ENCODE measurements around the gene CHCHD3.
"Not testable (repeated sequence)": the region's sequence is repeated elsewhere in the genome, so short reads cannot be mapped to it uniquely, and the experiment has no call there.

The CHCHD3 gene

DNA sequence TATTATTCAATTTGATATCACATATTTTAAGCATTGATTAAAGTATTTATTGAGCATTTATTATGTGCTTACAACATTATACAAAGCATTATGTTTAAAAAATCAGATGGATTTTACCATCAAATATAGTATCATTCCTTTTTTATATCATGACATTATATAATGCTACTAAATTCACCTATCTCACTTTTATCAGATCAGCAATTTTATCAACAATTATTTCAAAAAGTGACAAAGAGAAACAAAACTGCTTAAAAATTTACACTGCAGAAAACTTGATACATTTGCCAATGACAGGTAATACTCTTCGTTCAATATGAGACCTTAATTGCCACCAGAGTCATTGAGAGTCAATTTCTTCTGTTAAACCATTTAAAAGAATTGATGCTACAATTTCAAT is 82.0 kb downstream of the CHCHD3 start:
- DNase-seq, result no peak

DNA sequence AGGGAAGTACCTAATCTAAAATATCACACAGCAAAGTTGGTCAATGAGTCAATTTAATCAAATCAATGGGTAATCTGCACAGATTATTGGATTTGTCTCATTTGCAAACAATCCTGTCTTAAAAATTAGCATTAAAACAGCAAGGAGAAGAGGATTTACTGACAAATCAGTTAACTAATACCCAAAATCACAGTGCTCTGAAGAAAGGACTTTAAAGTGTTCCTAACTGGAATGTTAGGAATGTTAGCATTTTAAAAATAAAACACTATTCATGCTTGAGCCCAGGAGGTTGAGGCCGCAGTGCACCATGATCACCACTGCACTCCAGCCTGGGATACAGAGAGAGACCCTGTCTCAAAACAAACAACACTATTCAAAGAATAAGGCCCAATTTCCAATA is 83.1 kb downstream of the CHCHD3 start:
- no peak for DNase-seq

DNA sequence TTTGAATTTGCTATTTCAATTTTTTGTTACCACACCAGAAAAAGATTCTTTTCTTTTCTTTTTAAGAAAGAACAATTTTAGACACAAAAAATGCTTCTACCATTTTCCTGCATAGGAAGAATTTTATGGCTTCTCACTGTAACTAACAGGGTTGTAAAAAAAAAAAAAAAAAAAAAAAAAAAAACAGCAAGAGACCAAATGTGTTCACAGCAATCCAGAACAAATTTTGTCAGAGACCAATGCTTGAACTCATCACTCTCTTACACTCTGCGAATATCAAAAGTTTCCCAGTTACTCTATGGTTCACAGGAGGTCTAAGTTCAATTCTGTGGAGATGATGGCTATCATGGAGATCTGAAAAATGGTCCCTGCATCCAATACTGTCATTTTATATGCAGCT is 84.4 kb downstream of the CHCHD3 start:
- no peak for DNase-seq

DNA sequence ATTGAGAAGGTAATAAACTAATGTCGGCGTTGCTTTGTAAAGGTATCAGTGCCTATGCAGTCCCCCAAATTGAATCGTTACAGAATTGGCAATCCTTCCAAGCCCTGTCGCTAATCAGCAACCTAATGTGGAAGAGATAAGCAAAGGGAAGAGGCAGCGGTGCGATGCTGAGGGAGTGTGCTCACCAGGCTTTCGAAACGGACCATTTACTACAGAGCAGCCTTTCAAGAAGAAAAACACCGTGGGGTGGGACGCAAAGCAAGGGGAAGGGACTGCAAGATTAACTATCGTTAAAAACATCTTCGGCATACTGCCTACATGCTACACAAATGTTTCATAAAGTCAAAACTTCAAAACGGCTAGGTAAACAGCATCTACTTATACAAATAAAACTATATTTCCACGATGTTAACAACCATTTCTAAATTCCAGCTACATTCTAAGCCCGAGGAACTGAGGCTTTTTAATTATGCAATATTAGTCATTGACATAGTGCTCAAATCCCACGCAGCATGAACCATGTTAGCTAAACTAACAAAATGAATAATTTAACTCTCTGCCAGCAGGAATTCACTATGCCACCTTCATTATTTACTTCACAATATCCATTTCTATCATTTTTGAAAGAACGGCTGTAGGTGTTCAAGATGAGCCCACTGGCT is 85.2 kb downstream of the CHCHD3 start:
- no peak for DNase-seq

DNA sequence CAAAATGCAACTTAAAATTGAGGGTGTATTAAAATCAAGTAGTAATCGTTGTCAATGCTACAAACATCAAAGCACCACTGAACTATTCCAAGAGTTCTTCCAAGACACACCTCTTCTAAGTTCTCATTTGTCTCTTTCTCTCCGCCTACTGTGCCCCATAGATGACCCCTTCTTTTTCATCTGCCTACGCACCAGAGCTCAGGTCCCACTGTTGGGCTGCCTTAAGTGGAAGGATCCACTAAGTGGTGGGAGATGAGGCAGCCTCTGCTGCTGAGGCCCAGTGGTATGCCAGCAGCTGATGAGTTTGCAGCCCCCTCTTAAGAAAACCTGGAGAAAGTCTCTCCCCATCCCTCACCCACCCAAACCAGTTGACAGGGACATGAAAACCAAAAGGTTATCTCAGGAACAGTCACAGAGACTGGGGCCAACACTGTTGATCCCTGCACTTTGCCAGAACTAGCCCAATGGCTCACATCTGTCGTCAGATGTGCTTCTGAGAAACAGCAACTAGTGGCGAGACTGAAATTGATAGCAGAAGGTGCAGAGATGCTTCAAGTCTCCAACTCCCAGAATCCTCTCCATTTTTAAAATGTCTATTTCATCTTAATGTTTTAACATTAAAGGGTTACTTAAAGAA is 88.4 kb downstream of the CHCHD3 start:
- DNase-seq, result no peak

DNA sequence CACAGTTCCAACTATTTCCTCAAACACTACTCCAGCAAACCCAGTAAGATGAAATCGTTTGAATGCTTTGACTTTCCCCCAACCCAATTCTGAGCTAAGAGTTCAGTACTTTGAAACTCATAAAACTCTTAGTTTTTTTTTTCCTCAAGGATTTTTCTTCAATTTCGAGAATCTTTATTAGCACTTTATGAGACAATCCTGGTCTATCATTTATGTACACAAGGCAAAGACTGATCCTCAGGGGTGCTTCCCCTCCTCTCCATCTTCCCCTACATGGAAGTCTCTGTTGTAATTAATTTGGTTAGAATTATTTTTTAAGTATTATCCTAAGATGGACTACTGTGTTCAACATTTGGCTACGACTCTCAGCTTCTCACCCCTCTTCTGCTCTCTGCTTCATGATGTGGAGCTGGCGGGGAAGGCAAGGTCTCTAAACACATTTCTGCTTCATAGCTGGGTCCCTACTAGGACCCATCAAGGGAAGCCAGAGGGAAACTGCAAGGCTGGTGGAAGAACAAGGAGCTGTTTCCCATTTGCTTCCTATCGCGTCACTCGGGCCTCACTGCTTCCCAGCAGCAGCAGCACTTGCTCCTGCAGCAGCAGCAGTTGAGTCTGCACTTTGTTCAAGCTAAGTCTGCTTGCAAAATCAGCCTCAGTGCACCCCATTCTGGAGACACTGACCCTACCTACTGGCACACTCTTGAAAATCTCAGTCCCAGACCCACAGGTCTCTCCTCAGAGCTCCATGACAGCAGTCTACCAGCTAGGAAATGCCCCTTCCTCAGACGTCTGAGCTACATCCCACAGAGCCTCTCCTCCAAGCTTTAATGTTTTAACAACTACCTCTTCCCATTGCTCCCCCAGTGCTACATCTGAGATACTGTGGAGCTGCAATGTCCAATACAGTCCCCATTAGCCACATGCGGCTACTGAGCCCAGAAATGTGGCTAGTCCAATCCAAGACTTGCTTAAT is 90.0 kb downstream of the CHCHD3 start:
- no peak for DNase-seq

DNA sequence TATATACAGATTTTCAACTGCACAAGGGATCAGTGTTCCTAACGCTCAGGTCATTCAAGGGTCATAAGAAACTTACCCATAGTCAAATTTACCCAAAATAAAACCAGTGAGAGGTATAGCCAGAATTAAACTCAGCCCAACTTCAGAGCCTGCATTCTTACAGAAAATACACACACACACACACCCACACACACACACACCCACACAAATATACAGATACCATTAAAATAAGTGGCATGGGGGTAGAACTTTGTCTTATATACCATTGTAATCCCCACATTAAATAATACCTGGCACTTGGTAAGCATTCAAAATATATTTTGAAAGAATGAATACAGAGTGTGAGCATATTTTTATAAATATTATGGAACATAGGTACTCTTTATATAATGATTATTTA is 93.8 kb downstream of the CHCHD3 start:
- DNase-seq, result no peak

DNA sequence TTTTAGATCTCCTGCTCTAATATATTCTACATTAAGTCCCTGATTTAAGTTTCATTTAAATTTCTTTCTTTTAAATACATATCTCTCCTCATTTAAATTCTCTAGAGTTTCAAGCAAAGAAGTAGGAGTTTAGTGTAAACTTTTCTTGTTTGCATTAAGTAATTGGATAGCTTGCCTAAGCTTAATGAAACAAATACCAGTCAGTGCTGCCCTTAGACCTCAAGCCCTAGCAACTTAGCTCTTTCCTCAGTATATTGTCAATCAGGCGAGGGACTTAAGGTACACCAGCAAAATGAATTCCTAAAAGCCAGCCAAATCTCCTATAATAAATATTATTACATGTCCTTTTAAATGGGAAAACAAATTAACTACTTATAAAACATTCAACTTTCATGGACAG is 101.5 kb downstream of the CHCHD3 start:
- DNase-seq, result no peak

DNA sequence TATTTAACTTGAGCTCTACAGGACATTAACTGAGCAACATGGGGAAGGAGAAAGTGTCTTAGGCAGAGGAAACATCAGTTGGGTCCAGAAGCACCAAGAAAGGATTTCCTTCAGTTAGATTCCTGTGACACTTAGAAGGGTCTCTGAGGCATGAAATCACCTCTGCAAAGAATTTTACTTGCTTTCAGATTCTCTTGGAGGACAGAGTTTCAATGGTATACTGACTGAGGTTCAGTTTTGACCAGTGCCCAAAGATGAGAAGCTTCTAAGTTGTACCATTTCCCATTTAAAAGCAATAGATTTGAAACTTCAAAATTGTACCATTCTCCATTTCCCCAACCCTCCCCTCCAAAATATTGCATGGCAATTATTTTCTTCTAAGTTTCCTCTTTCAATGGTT is 102.4 kb downstream of the CHCHD3 start:
- DNase-seq, result no peak

DNA sequence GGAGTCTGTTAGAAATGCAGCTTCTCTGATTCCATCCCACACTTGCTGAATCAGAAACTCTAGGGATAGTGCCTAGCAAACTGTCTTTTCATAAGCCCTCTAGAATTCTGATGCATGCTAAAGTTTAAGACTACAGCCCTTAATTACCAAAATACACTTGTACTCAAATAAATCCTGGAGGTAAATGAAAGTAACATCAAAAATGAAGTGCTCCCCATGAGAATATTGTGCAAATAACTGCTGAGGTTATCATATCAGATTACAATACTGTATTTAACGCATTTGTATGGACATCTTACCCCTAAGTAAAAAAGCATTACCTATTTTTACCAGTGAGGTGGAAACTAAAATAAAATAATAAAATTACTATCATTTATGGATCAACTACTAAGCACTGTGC is 104.7 kb downstream of the CHCHD3 start:
- no peak for DNase-seq

DNA sequence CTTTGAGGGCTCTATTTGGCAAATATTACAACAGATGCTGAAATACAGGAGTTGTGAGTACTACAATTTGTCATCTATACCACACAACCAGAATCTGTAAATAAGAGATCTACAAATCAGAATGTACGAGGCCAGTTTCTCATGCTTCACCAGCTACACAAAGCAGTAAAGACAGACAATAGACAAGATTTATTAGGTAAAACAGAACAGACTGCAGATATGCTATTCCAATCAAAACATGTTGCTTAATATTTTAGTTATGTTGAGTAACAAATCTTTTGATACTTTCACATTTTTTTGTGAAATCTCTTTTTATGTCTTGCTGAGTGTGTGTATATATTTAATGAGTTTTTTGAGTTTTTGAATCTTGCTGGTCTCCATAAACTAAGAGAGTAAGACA is 109.1 kb downstream of the CHCHD3 start:
- DNase-seq, result no peak

DNA sequence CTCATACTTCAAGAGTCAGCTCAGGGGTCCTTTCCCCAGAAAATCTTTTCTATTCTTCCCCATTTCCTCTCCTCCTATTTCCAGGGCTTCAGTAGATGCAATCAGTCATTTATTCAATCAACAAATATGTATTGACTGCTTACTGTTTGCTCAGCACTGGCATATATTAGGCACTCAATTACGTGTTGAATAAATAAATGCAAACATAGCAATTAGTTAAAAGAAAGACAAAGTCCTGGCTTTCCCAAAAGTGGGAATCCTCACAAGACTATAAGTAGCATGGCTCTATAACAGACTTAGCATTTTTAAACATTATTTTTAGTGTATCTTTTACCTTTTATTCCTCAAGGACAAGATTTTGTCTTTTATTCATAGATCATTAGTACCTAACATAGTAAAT is 111.6 kb downstream of the CHCHD3 start:
- no peak for DNase-seq

DNA sequence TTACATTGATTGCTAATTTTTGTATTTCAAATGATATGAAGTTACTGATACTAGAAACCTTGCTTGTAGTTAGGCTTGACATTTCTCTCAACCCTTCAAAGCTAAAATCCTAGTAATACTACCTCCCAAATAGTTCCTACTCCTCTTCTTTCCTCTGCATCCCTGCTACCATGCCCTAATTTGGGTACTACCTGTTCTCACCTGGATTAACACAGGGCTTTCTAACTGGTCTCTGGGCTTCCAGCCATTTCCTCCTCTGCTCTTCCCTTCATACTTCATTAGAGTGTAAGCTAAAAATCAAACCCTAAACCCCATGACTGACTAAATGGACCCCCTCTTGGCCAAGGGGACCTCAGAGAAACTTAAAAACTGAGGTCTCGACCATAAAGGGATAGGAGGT is 112.4 kb downstream of the CHCHD3 start:
- DNase-seq, result no peak

DNA sequence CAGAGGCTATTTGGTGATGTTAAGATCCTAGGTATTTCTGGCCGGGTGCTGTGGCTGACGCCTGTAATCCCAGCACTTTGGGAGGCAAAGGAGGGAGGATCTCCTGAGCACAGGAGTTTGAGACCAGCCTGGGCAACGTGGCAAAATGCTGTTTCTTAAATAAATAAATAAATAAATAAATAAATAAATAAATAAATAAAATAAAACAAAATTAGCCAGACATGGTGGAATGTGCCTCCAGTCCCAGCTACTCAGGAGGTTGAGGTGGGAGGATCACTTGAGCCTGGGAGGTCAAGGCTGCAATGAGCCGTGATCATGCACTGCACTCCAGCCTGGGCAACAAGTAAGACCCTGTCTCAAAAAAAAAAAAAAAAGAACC is 114.4 kb downstream of the CHCHD3 start:
- not testable (repeated sequence) for DNase-seq

DNA sequence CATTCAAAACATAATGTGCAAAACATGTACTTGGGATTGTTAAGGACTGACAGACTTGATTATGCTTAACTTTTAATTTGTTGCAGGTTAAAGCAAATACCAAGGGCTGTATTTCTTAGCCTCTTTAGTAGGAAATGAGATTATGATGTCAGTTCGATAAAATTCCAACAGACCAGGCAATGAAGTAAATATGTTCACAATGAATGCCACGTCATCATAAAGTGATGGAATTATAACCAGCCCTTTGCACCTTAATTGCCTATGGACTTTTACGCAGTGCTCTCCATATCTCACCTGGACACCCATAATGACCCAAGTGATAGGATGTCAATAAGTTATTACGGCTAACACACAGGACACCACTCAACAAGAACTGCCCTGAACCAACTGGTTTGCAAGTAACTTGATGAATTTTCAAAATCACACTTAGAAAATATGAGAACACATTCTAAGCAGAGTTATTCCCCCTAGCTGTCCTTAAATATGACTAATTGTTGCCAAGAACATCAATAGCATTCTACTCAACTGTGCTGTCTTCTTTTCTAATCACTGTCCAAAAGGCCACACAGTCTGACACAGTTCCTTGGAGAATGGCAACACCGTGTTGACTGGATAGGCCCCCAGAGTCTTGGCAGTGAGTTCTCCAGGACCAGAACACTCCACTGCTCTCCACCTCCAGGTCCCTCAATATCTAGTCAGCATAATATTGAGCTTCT is 115.0 kb downstream of the CHCHD3 start:
- DNase-seq, result no peak

DNA sequence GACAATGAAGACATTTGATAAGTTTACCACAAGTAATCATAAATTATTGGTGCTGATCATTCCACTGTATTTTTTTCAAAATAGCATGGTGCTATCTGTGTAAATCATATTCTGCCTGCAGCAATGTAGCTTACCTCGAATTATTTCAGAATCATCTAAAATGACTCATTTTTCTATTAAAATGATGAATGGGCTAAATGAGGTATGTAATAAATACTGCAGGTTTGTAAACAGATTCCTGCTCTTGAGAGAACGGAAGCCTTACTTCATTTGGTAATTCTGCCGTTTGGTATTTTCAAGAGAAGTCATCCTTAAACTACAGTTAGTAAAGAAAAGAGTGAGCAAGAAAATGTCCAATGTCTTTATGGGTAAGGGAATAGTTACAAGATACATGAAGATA is 115.9 kb downstream of the CHCHD3 start:
- DNase-seq, result no peak

DNA sequence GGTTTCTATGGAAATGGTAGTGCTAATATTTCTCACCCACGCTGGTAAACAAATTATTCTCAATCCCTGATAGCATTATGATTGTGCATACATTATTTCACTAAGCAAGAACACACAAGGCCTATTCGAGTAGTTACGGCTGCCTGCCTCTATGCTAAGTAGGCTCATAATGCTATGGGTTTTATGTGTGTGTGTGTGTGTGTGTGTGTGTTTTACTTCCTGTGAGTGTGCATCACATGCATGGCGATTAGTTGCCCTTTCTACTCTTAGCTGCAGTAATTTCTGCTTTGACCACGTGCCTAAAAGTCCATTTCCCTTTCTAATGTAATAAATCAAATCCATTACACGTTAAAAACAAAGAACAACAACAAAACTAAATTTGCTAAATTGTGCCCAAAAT is 117.0 kb downstream of the CHCHD3 start:
- DNase-seq, result no peak

DNA sequence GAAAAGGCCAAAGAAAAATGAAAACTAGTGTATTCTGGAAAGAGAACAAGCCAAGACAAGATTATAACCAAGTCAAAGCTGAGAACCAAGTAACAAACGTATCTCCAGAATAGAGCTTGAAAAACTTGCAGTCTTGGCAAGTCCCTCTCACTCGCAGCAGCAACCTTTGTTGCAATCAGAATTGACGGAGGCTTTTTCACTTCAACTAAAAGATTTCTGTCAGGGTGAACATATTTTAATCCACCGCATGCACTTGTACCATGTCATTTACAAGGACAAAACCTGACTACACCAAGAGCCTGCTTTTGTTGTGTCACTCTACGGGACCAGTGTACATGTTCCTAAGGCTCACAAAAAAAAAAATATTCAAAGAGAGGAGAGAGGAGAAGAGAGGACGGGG is 122.0 kb downstream of the CHCHD3 start:
- DNase-seq, result no peak

DNA sequence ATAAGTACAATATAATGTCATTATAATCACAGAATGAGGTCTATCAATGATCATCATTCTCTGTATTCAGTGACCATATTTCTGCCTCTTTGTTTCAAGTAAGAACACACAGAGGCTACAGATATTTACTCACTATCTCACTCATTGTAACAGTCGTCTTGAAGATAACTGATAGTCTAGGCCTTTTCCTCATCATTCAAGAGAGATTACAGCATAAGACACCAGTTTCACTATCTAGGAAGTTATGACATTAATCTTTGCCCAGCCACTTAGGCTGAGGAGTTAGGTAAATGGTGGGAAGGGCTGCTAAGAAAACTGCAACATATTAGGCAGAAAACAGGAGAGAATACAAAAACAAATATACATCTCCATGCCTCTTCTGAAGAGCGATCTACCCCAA is 125.3 kb downstream of the CHCHD3 start:
- DNase-seq, result no peak

DNA sequence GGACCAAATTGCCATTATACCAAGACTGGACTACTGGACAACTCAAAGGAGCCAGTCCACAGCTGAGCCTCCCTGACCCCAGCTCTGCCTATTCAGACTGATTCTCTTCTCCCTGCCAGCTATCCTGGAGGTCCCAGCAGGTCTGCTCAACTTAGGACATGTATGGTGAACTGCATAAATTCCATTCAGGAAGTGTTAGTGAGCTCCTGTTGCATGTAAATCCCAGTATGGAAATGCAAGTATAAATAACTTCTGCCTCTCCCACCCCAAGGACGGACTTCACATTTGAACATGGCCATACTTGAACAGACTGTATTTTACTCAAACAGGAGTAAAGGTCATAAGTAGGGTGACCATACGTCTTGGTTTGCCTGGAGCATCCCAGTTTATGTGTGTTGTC is 128.4 kb downstream of the CHCHD3 start:
- no peak for DNase-seq

DNA sequence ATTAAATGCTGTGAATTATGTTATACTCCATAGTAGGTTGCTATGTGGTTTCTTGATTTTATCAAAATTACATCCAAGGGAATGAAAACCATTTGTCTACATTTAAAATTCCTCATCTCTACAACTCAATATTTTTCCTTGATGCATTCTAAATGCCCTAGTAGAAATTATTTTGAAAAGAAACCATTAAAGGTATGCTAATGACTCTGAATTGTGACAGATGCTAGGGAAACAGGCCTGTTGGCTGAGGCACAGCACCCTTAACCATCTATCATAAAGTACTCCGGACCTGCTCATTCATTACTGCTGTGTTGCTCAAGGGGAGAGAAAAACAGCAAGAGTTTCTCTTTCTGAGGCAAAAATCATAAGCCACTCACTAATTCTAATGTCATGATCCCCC is 131.2 kb downstream of the CHCHD3 start:
- no peak for DNase-seq

DNA sequence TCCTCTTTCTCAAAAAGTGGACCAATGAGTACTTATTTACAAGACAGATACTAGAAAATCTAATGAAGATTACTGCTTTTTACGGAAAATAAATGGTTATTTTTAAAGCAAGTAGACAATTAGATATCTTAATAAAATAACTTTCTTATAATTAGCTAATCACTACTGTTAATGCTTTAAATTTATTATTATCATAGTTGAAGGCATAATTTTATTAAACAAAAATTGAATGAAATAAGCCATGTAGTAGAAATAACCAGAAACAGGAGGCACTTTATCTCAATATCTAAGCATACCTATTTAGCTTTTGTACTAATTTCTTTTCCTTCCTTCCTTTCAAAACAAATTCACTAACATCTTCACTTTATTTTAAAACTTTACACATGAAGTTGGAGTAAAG is 134.9 kb downstream of the CHCHD3 start:
- no peak for DNase-seq

DNA sequence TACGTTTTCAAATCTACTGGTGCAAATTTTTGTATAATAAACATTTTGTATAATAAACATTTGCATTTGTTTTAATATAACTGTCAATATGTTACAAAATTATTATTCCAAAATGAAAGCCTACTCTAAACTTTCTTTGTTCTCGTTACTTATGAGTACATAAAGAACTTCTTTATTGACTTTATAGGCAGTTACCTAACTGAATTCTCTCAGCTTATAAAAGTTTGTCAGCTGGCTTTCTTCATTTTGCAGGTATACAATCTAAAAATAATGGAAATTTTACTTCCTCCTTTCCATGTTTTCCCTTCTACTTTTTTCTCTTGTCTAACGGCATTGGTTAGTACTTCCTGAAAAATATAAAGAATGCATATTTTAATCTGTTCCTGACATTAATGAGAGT is 137.1 kb downstream of the CHCHD3 start:
- DNase-seq, result no peak

All from activated CD4-positive, alpha-beta T cell treated with anti-CD3 and anti-CD28 coated beads, Interleukin-2, amount 50 U/mL, for 16 hours (primary cell).